ENCODE data around the gene C13orf46. TPM values are rescaled to one million over a fixed set of nuclear protein-coding genes. Genes with fewer than 3 reads are reported as not detected.
A peak's percentile ranks its signal among the peaks of the same experiment; 100 is the strongest.

C13orf46 gene
- total RNA-seq, 1 donor: under 0.01 TPM

DNA sequence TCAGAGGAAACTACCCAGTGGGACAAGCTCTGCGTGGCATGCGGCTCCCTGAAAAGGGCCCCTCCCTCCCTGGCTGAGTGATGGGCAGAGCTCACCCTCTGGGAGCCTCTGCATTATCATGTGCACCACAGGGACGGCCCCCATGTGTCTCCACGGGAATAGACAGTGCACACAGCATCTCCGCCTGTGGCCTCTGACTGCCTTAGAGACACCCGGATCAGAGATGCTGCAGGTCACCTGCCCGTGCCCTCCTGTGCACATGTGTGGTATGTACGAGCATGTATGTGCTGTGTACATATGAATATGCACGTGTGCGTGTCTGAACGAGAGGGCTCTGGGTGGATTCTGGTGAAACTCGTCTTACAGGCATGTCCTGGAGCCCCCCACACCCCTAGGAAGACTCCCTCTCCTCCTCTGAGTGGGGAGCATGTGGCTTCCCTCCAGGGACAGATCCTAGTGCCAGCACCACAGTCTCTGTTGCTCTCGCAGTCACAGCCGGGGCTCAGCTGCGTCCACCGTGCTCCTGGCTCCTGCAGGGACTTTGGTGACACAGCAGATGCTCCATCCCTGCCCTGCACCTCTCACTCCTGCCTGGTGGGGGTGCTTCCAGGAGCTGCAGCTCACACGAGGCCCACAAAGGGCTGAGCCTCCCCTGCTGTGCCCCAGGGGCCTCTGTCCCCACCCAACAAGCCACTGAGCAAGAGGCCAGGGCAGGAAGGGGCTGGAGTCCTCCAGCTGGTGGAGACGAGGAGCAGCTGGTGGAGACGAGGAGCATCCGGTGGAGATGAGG is 19.6 kb downstream of the C13orf46 start:
- no peak for DNase-seq (ENCODE audit: low read depth)

DNA sequence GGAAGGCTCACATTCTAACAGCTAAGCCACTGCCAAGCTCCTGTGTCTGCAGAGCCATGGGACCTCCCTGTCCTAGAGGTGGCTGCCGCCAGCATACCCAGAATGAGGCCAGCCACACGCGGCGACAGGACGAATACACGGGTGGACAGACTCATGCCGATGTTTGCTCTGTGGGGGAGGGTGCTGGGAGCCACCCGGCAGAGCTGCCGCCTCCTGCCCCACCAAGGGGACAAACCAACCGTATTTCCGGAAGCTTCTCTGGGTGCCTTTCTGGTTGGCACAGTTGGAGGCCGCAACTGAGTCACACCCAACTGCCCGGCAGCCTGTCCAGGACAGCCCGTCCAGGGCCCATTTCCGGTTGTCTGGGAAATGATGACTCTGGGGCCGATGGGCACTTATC is 20.3 kb downstream of the C13orf46 start:
- no peak overlapping the region for H3K4me3 ChIP-seq (ENCODE audit: low read depth, low read length)
- no peak for DNase-seq (ENCODE audit: low read depth)
- TF ChIP-seq CTCF (IDR thresholded peaks at IDR 0.05; ENCODE audit: insufficient read depth, low read depth, low read length): no peak

More for the DNA sequence above, 19.6 kb downstream of the C13orf46 start:
- H3K4me3 ChIP-seq (ENCODE audit: low read depth, low read length): no peak overlapping the region
- no peak for TF ChIP-seq CTCF (IDR thresholded peaks at IDR 0.05; ENCODE audit: insufficient read depth, low read depth, low read length)

DNA sequence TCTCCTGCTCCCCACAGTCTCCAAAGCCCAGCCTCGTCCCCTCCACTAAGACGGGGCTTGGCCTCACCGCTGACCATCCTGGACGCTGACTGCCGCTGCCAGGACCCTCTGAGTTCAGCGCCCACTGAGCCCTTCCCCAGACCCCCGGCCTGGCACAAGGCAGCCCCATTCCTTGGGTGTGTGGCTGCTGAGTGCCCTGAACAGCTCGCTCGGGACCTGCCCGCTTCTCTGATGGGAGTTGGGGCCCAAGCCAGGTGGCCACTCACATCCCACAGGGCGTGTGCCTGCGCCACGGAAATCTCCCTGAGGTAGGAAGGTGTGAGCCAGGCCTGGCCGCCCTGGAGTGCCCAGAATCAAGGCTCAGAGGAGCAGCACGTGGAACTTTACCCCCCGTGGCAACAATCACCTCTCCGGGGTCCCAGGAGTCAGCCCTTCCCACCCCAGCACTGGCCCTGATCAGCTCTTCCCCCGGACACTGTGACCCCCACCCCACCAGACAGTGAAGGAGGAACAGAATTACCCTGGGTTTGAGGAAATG is 20.8 kb downstream of the C13orf46 start:
- no peak overlapping the region for H3K4me3 ChIP-seq (ENCODE audit: low read depth, low read length)
- DNase-seq (ENCODE audit: low read depth): no peak
- no peak for TF ChIP-seq CTCF (IDR thresholded peaks at IDR 0.05; ENCODE audit: insufficient read depth, low read depth, low read length)

DNA sequence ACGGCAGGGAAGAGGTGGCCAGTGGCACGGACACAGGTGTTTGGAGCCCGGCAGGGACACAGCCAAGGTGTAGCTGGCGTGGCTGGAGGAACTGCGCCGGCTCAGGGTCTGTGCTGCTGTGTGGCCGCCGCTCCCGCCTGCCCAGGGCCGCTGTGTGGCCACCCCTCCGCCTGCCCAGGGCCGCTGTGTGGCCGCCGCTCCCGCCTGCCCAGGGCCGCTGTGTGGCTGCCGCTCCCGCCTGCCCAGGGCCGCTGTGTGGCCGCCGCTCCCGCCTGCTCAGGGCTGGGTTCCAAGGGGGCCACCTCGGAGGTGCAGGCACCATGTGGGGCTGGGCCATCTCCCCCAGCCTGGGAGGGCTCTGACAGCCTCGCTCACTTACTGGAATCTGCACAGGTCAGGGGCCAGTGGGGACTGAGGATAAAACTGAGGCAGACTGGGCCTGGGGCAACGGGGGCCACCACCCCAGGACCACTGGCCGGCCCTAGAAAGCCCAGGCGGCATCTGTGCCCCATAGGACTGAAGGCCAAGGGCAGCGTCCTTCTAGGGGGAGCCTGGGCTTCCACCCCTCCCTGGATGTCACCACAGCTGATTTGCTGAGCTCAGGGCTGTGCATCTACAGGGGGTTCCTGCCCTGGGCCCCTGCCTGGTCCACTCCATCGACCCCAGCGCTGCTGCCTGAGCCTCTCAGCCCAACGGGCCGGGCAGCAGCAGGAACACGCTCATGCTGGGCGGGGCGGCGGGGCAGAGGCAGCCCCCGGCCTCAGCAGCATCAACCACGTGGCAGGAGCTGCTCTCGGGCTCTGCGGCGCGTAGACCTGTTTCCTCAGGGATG is 21.5 kb downstream of the C13orf46 start:
- no peak for DNase-seq (ENCODE audit: low read depth)
- TF ChIP-seq CTCF (IDR thresholded peaks at IDR 0.05; ENCODE audit: insufficient read depth, low read depth, low read length): no peak

DNA sequence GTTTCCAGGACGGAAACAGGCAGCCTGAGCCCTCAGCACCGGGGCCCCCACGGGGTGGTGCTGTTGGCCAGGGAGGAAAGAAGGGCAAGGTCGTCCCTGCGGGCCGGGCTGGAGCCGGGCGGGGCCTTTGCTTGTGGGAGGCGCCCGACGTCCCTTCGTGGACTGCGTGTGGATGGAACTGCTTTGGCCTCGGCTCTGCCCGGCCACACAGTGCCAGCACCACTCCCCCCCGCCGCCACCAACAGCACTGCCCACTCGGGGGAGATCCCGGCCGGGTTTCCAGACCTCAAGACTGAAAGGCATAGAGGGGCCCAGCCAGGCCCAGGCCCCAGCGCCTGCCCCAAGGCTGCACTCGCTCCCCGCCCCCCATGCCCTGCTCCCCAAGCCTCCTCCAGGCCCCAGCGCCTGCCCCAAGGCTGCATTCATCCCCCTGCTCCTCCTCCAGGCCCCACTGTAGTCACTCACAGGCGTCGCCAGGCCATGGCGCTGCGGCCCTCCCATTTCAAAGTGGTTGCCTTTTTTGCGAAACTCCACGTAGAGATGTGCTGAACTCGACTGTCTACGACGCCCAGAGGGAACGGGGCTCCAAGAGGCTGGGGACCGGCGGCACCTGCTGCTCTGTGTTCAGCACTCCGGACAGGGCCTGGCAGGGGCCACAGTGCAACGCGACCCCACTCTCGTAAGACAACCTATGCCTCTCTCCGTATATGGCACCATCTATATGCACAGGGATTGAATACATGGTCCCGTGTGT is 22.5 kb downstream of the C13orf46 start:
- no peak overlapping the region for H3K4me3 ChIP-seq (ENCODE audit: low read depth, low read length)
- DNase-seq (ENCODE audit: low read depth): peak; percentile 82
- TF ChIP-seq CTCF (IDR thresholded peaks at IDR 0.05; ENCODE audit: insufficient read depth, low read depth, low read length): peak; percentile 84

More for the DNA sequence above, 21.5 kb downstream of the C13orf46 start:
- no peak overlapping the region for H3K4me3 ChIP-seq (ENCODE audit: low read depth, low read length)
